SK-N-SH (cell line): ENCODE results near the gene PKP1. TPM values are rescaled to one million over a fixed set of nuclear protein-coding genes. Genes with fewer than 3 reads are reported as not detected.

Experiments used
- CTCF ChIA-PET: fragments of 300-600, 350-600 bp; formaldehyde crosslinking; extraction: SDS; loops from one replicate; lab custom pipeline; 2021; lab: Yijun Ruan, JAX
- POLR2A ChIA-PET: fragments of 350-600 bp; sonication (Branson Sonifier 250); formaldehyde crosslinking; extraction: SDS; loops from one replicate; lab custom pipeline; 2020; ENCODE audit warnings: antibody characterized with exemption, inconsistent platforms; lab: Yijun Ruan, JAX
- DNase-seq: peaks from one replicate; pipeline ENCODE4 v3.0.0; 2012
- H2AFZ ChIP-seq: fragments of 200-600 bp; sonication (generic); 2 replicates; pipeline ENCODE4 v1.8.1; 2016; ENCODE audit warnings: antibody characterized with exemption, mild to moderate bottlenecking, low read depth
- H3F3A ChIP-seq: fragments of 200-600 bp; sonication (generic); replicated peaks from 2 replicates; pipeline ENCODE3; 2016; ENCODE audit warnings: antibody characterized with exemption, mild to moderate bottlenecking; ENCODE audit not compliant: insufficient read depth
- H3K27ac ChIP-seq, 2 experiments: fragments of 200-500 bp in 1 of 2; fragments of 200-600 bp in 1 of 2; sonication (Bioruptor generic) in 1 of 2; sonication (generic), shearing (Covaris generic) in 1 of 2; 2 replicates each; pipeline versions ENCODE4 v1.5.1 to v1.6.1; 2014 to 2016; ENCODE audit warnings: low read depth in 2 of 2, inconsistent platforms in 1 of 2, low read length in 1 of 2, mild to moderate bottlenecking in 1 of 2, mixed read lengths in 1 of 2
- H3K27me3 ChIP-seq: fragments of 200-600 bp; sonication (generic), shearing (Covaris generic); 2 replicates; pipeline ENCODE4 v1.6.1; 2016; ENCODE audit warnings: mixed run types; ENCODE audit not compliant: insufficient read depth
- H3K36me3 ChIP-seq, 2 experiments: fragments of 200-500 bp in 1 of 2; fragments of 200-600 bp in 1 of 2; sonication (Bioruptor generic) in 1 of 2; sonication (generic) in 1 of 2; replicated peaks in 1 of 2; 2 replicates each; pipeline versions ENCODE3 to v1.5.1; 2014 to 2016; ENCODE audit warnings: low read length in 1 of 2, mild to moderate bottlenecking in 1 of 2; ENCODE audit not compliant: insufficient read depth in 2 of 2, control insufficient read depth in 1 of 2
- H3K4me1 ChIP-seq, 2 experiments: fragments of 200-500 bp in 1 of 2; fragments of 200-600 bp in 1 of 2; sonication (Bioruptor generic) in 1 of 2; sonication (generic), shearing (Covaris generic) in 1 of 2; 2 replicates each; pipeline versions ENCODE4 v1.5.1 to v1.6.1; 2014 to 2016; ENCODE audit warnings: low read depth in 1 of 2, low read length in 1 of 2, mixed run types in 1 of 2; ENCODE audit not compliant: insufficient read depth in 2 of 2, control insufficient read depth in 1 of 2
- H3K4me2 ChIP-seq: fragments of 200-600 bp; sonication (generic), shearing (Covaris generic); 2 replicates; pipeline ENCODE4 v1.6.1; 2017; ENCODE audit warnings: mixed run types
- H3K4me3 ChIP-seq, 2 experiments: fragments of 200-500 bp in 1 of 2; fragments of 200-600 bp in 1 of 2; sonication (Bioruptor generic) in 1 of 2; sonication (generic), shearing (Covaris generic) in 1 of 2; 2 replicates each; pipeline versions ENCODE4 v1.5.1 to v1.8.1; 2014 to 2016; ENCODE audit warnings: low read depth in 2 of 2, inconsistent platforms in 1 of 2, low read length in 1 of 2, mild to moderate bottlenecking in 1 of 2, mixed read lengths in 1 of 2, moderate library complexity in 1 of 2
- H3K79me2 ChIP-seq: fragments of 200-600 bp; sonication (generic); 2 replicates; pipeline ENCODE4 v1.8.1; 2017; ENCODE audit warnings: mild to moderate bottlenecking; ENCODE audit not compliant: insufficient read depth
- H3K9ac ChIP-seq: fragments of 200-600 bp; sonication (generic); 2 replicates; pipeline ENCODE4 v1.6.1; 2017; ENCODE audit warnings: mixed run types
- H3K9me2 ChIP-seq: fragments of 200-600 bp; sonication (generic); 2 replicates; pipeline ENCODE4 v1.6.1; 2017; ENCODE audit warnings: mixed run types
- H3K9me3 ChIP-seq: fragments of 200-600 bp; sonication (generic); 2 replicates; pipeline ENCODE4 v1.6.1; 2017; ENCODE audit warnings: mixed run types, mild to moderate bottlenecking, moderate library complexity
- H4K20me1 ChIP-seq: fragments of 200-600 bp; sonication (generic); 2 replicates; pipeline ENCODE4 v1.6.1; 2017; ENCODE audit warnings: mild to moderate bottlenecking, mixed run types; ENCODE audit not compliant: insufficient read depth
- CHD2 ChIP-seq: fragments of 150-350 bp; IDR thresholded peaks from 2 replicates; pipeline ENCODE4 v1.6.1; 2018; ENCODE audit warnings: low read length; ENCODE audit not compliant: partially characterized antibody
- ELF1 ChIP-seq: IDR thresholded peaks from 2 replicates; pipeline ENCODE4 v1.4.0; 2012
- EP300 ChIP-seq, 2 experiments: IDR thresholded peaks; 2 replicates each; pipeline versions ENCODE4 v1.4.0 to v1.6.1; 2012; ENCODE audit warnings: borderline replicate concordance in 1 of 2, low read depth in 1 of 2, low read length in 1 of 2
- EZH2phosphoT487 ChIP-seq: fragments of 200-600 bp; sonication (generic); IDR thresholded peaks from 2 replicates; pipeline ENCODE4 v1.6.1; 2017; ENCODE audit warnings: low read depth, mixed run types, mild to moderate bottlenecking, antibody characterized with exemption, moderate library complexity, borderline replicate concordance
- FOXJ3 ChIP-seq: sonication (generic); formaldehyde crosslinking; IDR thresholded peaks from 2 replicates; pipeline ENCODE4 v1.5.1; 2020; ENCODE audit warnings: mild to moderate bottlenecking, missing genetic modification reagents
- GABPA ChIP-seq: IDR thresholded peaks from 2 replicates; pipeline ENCODE4 v1.4.0; 2012; ENCODE audit warnings: low read depth, mild to moderate bottlenecking
- GATA2 ChIP-seq: sonication (generic); formaldehyde crosslinking; IDR thresholded peaks from 2 replicates; pipeline ENCODE4 v1.5.0; 2020; ENCODE audit warnings: mild to moderate bottlenecking, missing genetic modification reagents
- IRF3 ChIP-seq: fragments of 150-350 bp; IDR thresholded peaks from 2 replicates; pipeline ENCODE4 v1.6.1; 2016; ENCODE audit warnings: mild to moderate bottlenecking, low read depth, low read length
- MEF2A ChIP-seq: IDR thresholded peaks from 2 replicates; pipeline ENCODE4 v1.4.0; 2012; ENCODE audit warnings: low read depth, borderline replicate concordance
- MXI1 ChIP-seq: IDR thresholded peaks from 2 replicates; pipeline ENCODE4 v1.6.1; 2012; ENCODE audit warnings: mild to moderate bottlenecking, low read depth, low read length, improper control_type of control experiment
- PBX3 ChIP-seq: IDR thresholded peaks from 2 replicates; pipeline ENCODE4; 2012
- POLR2AphosphoS5 ChIP-seq: IDR thresholded peaks from 2 replicates; pipeline ENCODE4 v1.6.1; 2012; ENCODE audit warnings: low read depth, low read length
- RCOR1 ChIP-seq: fragments of 150-350 bp; IDR thresholded peaks from 2 replicates; pipeline ENCODE4 v1.6.1; 2017; ENCODE audit warnings: antibody characterized with exemption, low read length
- SIN3A ChIP-seq: IDR thresholded peaks from 2 replicates; pipeline ENCODE4 v1.6.1; 2012; ENCODE audit warnings: low read depth, mild to moderate bottlenecking, low read length, moderate library complexity, borderline replicate concordance
- TCF12 ChIP-seq: IDR thresholded peaks from 2 replicates; pipeline ENCODE4 v1.4.0; 2012
- TEAD4 ChIP-seq: IDR thresholded peaks from 2 replicates; pipeline ENCODE4 v1.4.0; 2012; ENCODE audit warnings: mild to moderate bottlenecking, borderline replicate concordance; ENCODE audit not compliant: insufficient read depth
- USF1 ChIP-seq: IDR thresholded peaks from 2 replicates; pipeline ENCODE4 v1.4.0; 2012; ENCODE audit warnings: low read depth, borderline replicate concordance
- USF2 ChIP-seq: fragments of 150-350 bp; IDR thresholded peaks from 2 replicates; pipeline ENCODE4 v1.6.1; 2017; ENCODE audit warnings: antibody characterized with exemption, low read length, low read depth, borderline replicate concordance
- YY1 ChIP-seq: IDR thresholded peaks from 2 replicates; pipeline ENCODE4 v1.4.0; 2012; ENCODE audit warnings: low read depth, mild to moderate bottlenecking
- ZBTB33 ChIP-seq: IDR thresholded peaks from 2 replicates; pipeline ENCODE4 v1.4.0; 2012; ENCODE audit warnings: low read depth, borderline replicate concordance
- WGBS: methylation state at CpG from one replicate; pipeline ENCODE4 v1.1.6; 2017; ENCODE audit warnings: low lambda C conversion rate; 5-methylcytosine and 5-hydroxymethylcytosine counted together
- polyA plus RNA-seq, 3 experiments: library from polyadenylated mRNA; depleted of rRNA; stranded (reverse); fragments of >200 nt; gene quantifications; 2 replicates each; pipeline ENCODE4 v1.2.3, GENCODE V29; 2012

Gene PKP1
- polyA plus RNA-seq, 1 of the 3 experiments (the other 2 are of a cell fraction), result not detected

GRCh38 chr1:201371792-201372191, 88.5 kb downstream of the PKP1 start:
- Histone ChIP-seq H3K4me3 (no peak overlapping the region), H3K4me2 (no peak overlapping the region), H3K27ac (no peak overlapping the region), H3K27me3 (peaks cover 77% of the 10 kb centered on the region), H3K79me2 (no peaks in the 10 kb centered on the region), H3K9me3 (no peaks in the 10 kb centered on the region), H3K4me1 (peaks cover 0 to 25% of the 10 kb centered on the region in 2 experiments; a peak in 1 of 4 replicates), H3K9ac (no peak overlapping the region), H4K20me1 (no peaks in the 10 kb centered on the region), H3K36me3 (no peaks in the 10 kb centered on the region), H3K9me2 (no peaks in the 10 kb centered on the region), H3F3A (no peaks in the 10 kb centered on the region), H2AFZ (no peak overlapping the region)
- WGBS, result 60% methylated on average over 5 of the region's 6 CpGs
- DNase-seq, result no peak
- POLR2A ChIA-PET, result no interaction called here
- CTCF ChIA-PET, result interaction anchor here (1.1 to 3.5 kb wide), 5 partner anchors 10 to 142 kb away, joined by 3 to 25 read pairs (median 4); no protein-coding TSS in a partner anchor
- TF ChIP-seq YY1 (no peak), MXI1 (no peak), PBX3 (no peak), TCF12 (no peak), EP300 (IDR thresholded peaks at IDR 0.05; ENCODE audit: borderline replicate concordance in 1 of 2, low read depth in 1 of 2, low read length in 1 of 2) (no peak), ZBTB33 (no peak), POLR2AphosphoS5 (no peak), USF1 (no peak), CHD2 (no peak)

- WGBS, result 48% methylated on average over 7 of the region's 7 CpGs
- H3K4me3 ChIP-seq, result no peak overlapping the region
- no peak overlapping the region for H3K27ac ChIP-seq
- H3K36me3 ChIP-seq, result no peaks in the 10 kb centered on the region
- H3K9me2 ChIP-seq, result no peaks in the 10 kb centered on the region
- ChIA-PET POLR2A (no interaction called here), CTCF (interaction anchor here (0.8 to 4.4 kb wide), 8 partner anchors 11 to 139 kb away, joined by 3 to 37 read pairs (median 5); no protein-coding TSS in a partner anchor)
- H2AFZ ChIP-seq, result no peak overlapping the region
- TF ChIP-seq RCOR1 (no peak), EP300 (IDR thresholded peaks at IDR 0.05; ENCODE audit: borderline replicate concordance in 1 of 2, low read depth in 1 of 2, low read length in 1 of 2) (no peak), EZH2phosphoT487 (no peak), FOXJ3 (CRISPR knock-in tag) (no peak), GABPA (no peak), SIN3A (no peak), GATA2 (CRISPR knock-in tag) (no peak), YY1 (no peak), IRF3 (no peak), USF2 (no peak), MEF2A (no peak), TEAD4 (no peak), PBX3 (no peak), CHD2 (no peak), ELF1 (no peak)
- peaks cover 59% of the 10 kb centered on the region for H3K27me3 ChIP-seq
- H4K20me1 ChIP-seq, result no peaks in the 10 kb centered on the region
- DNase-seq, result no peak
- no peaks in the 10 kb centered on the region for H3K9me3 ChIP-seq
- H3K4me1 ChIP-seq, result peaks cover 0 to 31% of the 10 kb centered on the region in 2 experiments; a peak in 1 of 4 replicates
- no peaks in the 10 kb centered on the region for H3K79me2 ChIP-seq
- H3K9ac ChIP-seq, result no peak overlapping the region
- H3K4me2 ChIP-seq, result no peak overlapping the region
- H3F3A ChIP-seq, result no peaks in the 10 kb centered on the region
Measured at GRCh38 chr1:201374364-201374763, 91.1 kb downstream of the PKP1 start.
